H9 (cell line): ENCODE results near the gene FA2H. TPM values are rescaled to one million over a fixed set of nuclear protein-coding genes. Genes with fewer than 3 reads are reported as not detected.

ENCODE experiments used
- DNase-seq: peaks from one replicate; pipeline ENCODE4 v3.0.0-alpha.2; 2017
- H2AFZ ChIP-seq: one replicate; pipeline ENCODE4 v1.6.1; 2013; ENCODE audit warnings: mild to moderate bottlenecking, low read length, control low read depth, moderate library complexity
- H2AK5ac ChIP-seq: 2 replicates; pipeline ENCODE4 v1.6.1; 2013; ENCODE audit warnings: low read length, control low read depth, mixed read lengths; ENCODE audit not compliant: insufficient read length
- H2BK120ac ChIP-seq: one replicate; pipeline ENCODE4 v1.6.1; 2013; ENCODE audit warnings: low read depth, mild to moderate bottlenecking, low read length, control low read depth, inconsistent platforms; ENCODE audit not compliant: poor library complexity, severe bottlenecking
- H2BK12ac ChIP-seq: 2 replicates; pipeline ENCODE4 v1.6.1; 2013; ENCODE audit warnings: low read length, control low read depth, mixed read lengths, low read depth; ENCODE audit not compliant: insufficient read length
- H2BK15ac ChIP-seq: 2 replicates; pipeline ENCODE4 v1.6.1; 2013; ENCODE audit warnings: low read depth, low read length, control low read depth
- H2BK20ac ChIP-seq: one replicate; pipeline ENCODE4 v1.6.1; 2013; ENCODE audit warnings: low read depth, mild to moderate bottlenecking, low read length, control low read depth, inconsistent platforms; ENCODE audit not compliant: poor library complexity, severe bottlenecking
- H2BK5ac ChIP-seq: 2 replicates; pipeline ENCODE4 v1.6.1; 2013; ENCODE audit warnings: low read length, control low read depth, mixed read lengths; ENCODE audit not compliant: insufficient read length
- H3K14ac ChIP-seq: 2 replicates; pipeline ENCODE4 v1.6.1; 2013; ENCODE audit warnings: low read length, control low read depth; ENCODE audit not compliant: insufficient read depth
- H3K18ac ChIP-seq: 2 replicates; pipeline ENCODE4 v1.6.1; 2013; ENCODE audit warnings: low read depth, mild to moderate bottlenecking, mixed read lengths, low read length, control low read depth; ENCODE audit not compliant: insufficient read length
- H3K23ac ChIP-seq: 2 replicates; pipeline ENCODE4 v1.6.1; 2013; ENCODE audit warnings: low read length, control low read depth, mixed read lengths, low read depth; ENCODE audit not compliant: insufficient read length
- H3K23me2 ChIP-seq: 2 replicates; pipeline ENCODE4 v1.6.1; 2013; ENCODE audit warnings: low read depth, mild to moderate bottlenecking, mixed read lengths, low read length, control low read depth; ENCODE audit not compliant: insufficient read length, poor library complexity, severe bottlenecking
- H3K27ac ChIP-seq: 2 replicates; pipeline ENCODE4 v1.5.1; 2013; ENCODE audit warnings: low read length, control low read depth, mixed read lengths, low read depth; ENCODE audit not compliant: insufficient read length
- H3K27me3 ChIP-seq: 2 replicates; pipeline ENCODE4 v1.6.1; 2013; ENCODE audit warnings: low read length, control low read depth, inconsistent platforms; ENCODE audit not compliant: insufficient read depth
- H3K4ac ChIP-seq: 2 replicates; pipeline ENCODE4 v1.6.1; 2013; ENCODE audit warnings: low read depth, mild to moderate bottlenecking, control low read depth, inconsistent platforms, low read length, moderate library complexity
- H3K4me1 ChIP-seq: 2 replicates; pipeline ENCODE4 v1.6.1; 2013; ENCODE audit warnings: low read length, control low read depth, inconsistent platforms; ENCODE audit not compliant: insufficient read depth
- H3K4me2 ChIP-seq: 2 replicates; pipeline ENCODE4 v1.6.1; 2013; ENCODE audit warnings: low read length, control low read depth, mixed read lengths; ENCODE audit not compliant: insufficient read length, insufficient read depth
- H3K56ac ChIP-seq: 2 replicates; pipeline ENCODE4 v1.6.1; 2013; ENCODE audit warnings: low read depth, mild to moderate bottlenecking, mixed read lengths, low read length, control low read depth; ENCODE audit not compliant: insufficient read length
- H3K79me1 ChIP-seq: 2 replicates; pipeline ENCODE4 v1.6.1; 2013; ENCODE audit warnings: low read depth, mild to moderate bottlenecking, moderate library complexity, low read length, control low read depth, inconsistent platforms; ENCODE audit not compliant: insufficient read depth, poor library complexity, severe bottlenecking
- H3K79me2 ChIP-seq: 2 replicates; pipeline ENCODE4 v1.6.1; 2013; ENCODE audit warnings: low read length, control low read depth, inconsistent platforms; ENCODE audit not compliant: insufficient read depth
- H3K9ac ChIP-seq: 2 replicates; pipeline ENCODE4 v1.6.1; 2013; ENCODE audit warnings: low read length, control low read depth, mixed read lengths; ENCODE audit not compliant: insufficient read length; ENCODE audit errors: extremely low read depth
- H3K9me3 ChIP-seq: one replicate; pipeline ENCODE4 v1.6.1; 2013; ENCODE audit warnings: low read depth, low read length, inconsistent platforms; ENCODE audit not compliant: control insufficient read depth
- H3T11ph ChIP-seq: one replicate; pipeline ENCODE4 v1.6.1; 2013; ENCODE audit warnings: mild to moderate bottlenecking, low read length, control low read depth, inconsistent platforms
- H4K20me1 ChIP-seq: one replicate; pipeline ENCODE4 v1.6.1; 2013; ENCODE audit not compliant: control insufficient read depth, insufficient read length, insufficient read depth
- H4K5ac ChIP-seq: 2 replicates; pipeline ENCODE4 v1.6.1; 2013; ENCODE audit warnings: low read depth, mild to moderate bottlenecking, mixed read lengths, low read length, control low read depth; ENCODE audit not compliant: insufficient read length
- H4K8ac ChIP-seq: replicated peaks from 2 replicates; pipeline ENCODE4 v1.6.1; 2013; ENCODE audit warnings: low read length, control low read depth, mixed read lengths, low read depth; ENCODE audit not compliant: insufficient read length
- H4K91ac ChIP-seq: 2 replicates; pipeline ENCODE4 v1.6.1; 2013; ENCODE audit warnings: low read depth, mild to moderate bottlenecking, moderate library complexity, mixed read lengths, low read length, control low read depth; ENCODE audit not compliant: insufficient read length
- H3K27ac Mint-ChIP-seq, 3 experiments: 2 replicates in 2 of 3; 3 replicates in 1 of 3; pipeline ENCODE4 v1.8.0; 2020 to 2021; ENCODE audit warnings: mixed read lengths in 3 of 3, mild to moderate bottlenecking in 1 of 3, moderate library complexity in 1 of 3
- H3K27me3 Mint-ChIP-seq: 2 replicates; pipeline ENCODE4 v1.8.0; 2021; ENCODE audit warnings: low read depth, mild to moderate bottlenecking, moderate library complexity, mixed read lengths
- H3K36me3 Mint-ChIP-seq, 3 experiments: 2 replicates in 2 of 3; 3 replicates in 1 of 3; pipeline ENCODE4 v1.8.0; 2020 to 2021; ENCODE audit warnings: low read depth in 3 of 3, mixed read lengths in 3 of 3; ENCODE audit not compliant: insufficient read depth in 1 of 3
- H3K4me1 Mint-ChIP-seq, 2 experiments: 2 replicates each; pipeline ENCODE4 v1.8.0; 2020; ENCODE audit warnings: mixed read lengths in 2 of 2
- H3K4me3 Mint-ChIP-seq, 2 experiments: 2 replicates in 1 of 2; 3 replicates in 1 of 2; pipeline ENCODE4 v1.8.0; 2020 to 2021; ENCODE audit warnings: mild to moderate bottlenecking in 2 of 2, mixed read lengths in 2 of 2, moderate library complexity in 1 of 2
- H3K9me3 Mint-ChIP-seq, 2 experiments: 2 replicates in 1 of 2; 3 replicates in 1 of 2; pipeline ENCODE4 v1.8.0; 2020; ENCODE audit warnings: mild to moderate bottlenecking in 2 of 2, mixed read lengths in 2 of 2, moderate library complexity in 1 of 2
- WGBS: extraction: QIAGEN DNeasy Blood & Tissue Kit; methylation state at CpG from one replicate; pipeline ENCODE4 v1.1.7; 2013; ENCODE audit warnings: missing lambda C conversion rate, low lambda C conversion rate, mixed read lengths; ENCODE audit not compliant: insufficient read length; ENCODE audit errors: extremely low coverage; 5-methylcytosine and 5-hydroxymethylcytosine counted together
- total RNA-seq: library from RNA; stranded (reverse); gene quantifications from 2 replicates; pipeline ENCODE4 v1.2.1, GENCODE V29; 2021
- TF ChIP-seq, protein P1 (sequence below): fragments of 200-600 bp; sonication (generic); conservative IDR thresholded peaks from 3 replicates; pipeline ENCODE4 v1.8.0; 2021; ENCODE audit warnings: antibody characterized with exemption, mild to moderate bottlenecking

Gene FA2H
- total RNA-seq, 1 experiment from 2014 or later, result 25.1 TPM

- H3K36me3 Mint-ChIP-seq, result no peaks in the 10 kb centered on the region
- no peak overlapping the region for H3K4me3 Mint-ChIP-seq
- Histone ChIP-seq H2BK12ac (no peak overlapping the region), H2BK120ac (no peak overlapping the region), H4K8ac (no peak overlapping the region), H3K4me2 (no peak overlapping the region), H3K27ac (no peak overlapping the region), H4K91ac (no peak overlapping the region), H3K79me2 (no peaks in the 10 kb centered on the region), H2BK20ac (no peak overlapping the region), H3K4ac (no peak overlapping the region), H3K56ac (no peak overlapping the region), H3K4me1 (peaks cover 2% of the 10 kb centered on the region; the same call in 1 of the 2 replicates), H3K9me3 (no peaks in the 10 kb centered on the region), H3K18ac (no peak overlapping the region), H2AK5ac (no peak overlapping the region), H3K14ac (no peak overlapping the region; the same call in 1 of the 2 replicates), H3K23ac (no peak overlapping the region), H2BK15ac (no peak overlapping the region), H4K20me1 (no peaks in the 10 kb centered on the region), H2BK5ac (no peak overlapping the region), H3T11ph (no peak overlapping the region), H3K79me1 (no peaks in the 10 kb centered on the region), H2AFZ (no peak overlapping the region), H4K5ac (no peak overlapping the region), H3K9ac (no peak overlapping the region), H3K23me2 (peaks cover 4% of the 10 kb centered on the region), H3K27me3 (no peaks in the 10 kb centered on the region)
- DNase-seq, result no peak
- H3K4me1 Mint-ChIP-seq, result peaks cover 29 to 34% of the 10 kb centered on the region in 2 experiments
- H3K9me3 Mint-ChIP-seq, result peaks cover 0 to 1% of the 10 kb centered on the region in 2 experiments; a peak in 1 of 5 replicates
- TF ChIP-seq, protein P1, sequence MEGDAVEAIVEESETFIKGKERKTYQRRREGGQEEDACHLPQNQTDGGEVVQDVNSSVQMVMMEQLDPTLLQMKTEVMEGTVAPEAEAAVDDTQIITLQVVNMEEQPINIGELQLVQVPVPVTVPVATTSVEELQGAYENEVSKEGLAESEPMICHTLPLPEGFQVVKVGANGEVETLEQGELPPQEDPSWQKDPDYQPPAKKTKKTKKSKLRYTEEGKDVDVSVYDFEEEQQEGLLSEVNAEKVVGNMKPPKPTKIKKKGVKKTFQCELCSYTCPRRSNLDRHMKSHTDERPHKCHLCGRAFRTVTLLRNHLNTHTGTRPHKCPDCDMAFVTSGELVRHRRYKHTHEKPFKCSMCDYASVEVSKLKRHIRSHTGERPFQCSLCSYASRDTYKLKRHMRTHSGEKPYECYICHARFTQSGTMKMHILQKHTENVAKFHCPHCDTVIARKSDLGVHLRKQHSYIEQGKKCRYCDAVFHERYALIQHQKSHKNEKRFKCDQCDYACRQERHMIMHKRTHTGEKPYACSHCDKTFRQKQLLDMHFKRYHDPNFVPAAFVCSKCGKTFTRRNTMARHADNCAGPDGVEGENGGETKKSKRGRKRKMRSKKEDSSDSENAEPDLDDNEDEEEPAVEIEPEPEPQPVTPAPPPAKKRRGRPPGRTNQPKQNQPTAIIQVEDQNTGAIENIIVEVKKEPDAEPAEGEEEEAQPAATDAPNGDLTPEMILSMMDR, result no peak
- no peaks in the 10 kb centered on the region; the same call in 1 of the 2 replicates for H3K27me3 Mint-ChIP-seq
- no peak overlapping the region; a peak in 1 of 7 replicates for H3K27ac Mint-ChIP-seq
- WGBS, result no CpG with 5 or more reads among the region's 10 CpGs
Measured at GRCh38 chr16:74745109-74745615, 29.5 kb downstream of the FA2H start.
